GM10248 (cell line): ENCODE results near the gene EFNA5.

Source experiments
- CTCF ChIA-PET: fragments of 300-600 bp; sonication (Branson Sonifier 250); formaldehyde crosslinking; extraction: SDS; loops from one replicate; lab custom pipeline; 2021; ENCODE audit warnings: antibody characterized with exemption; lab: Yijun Ruan, JAX
- POLR2A ChIA-PET: fragments of 350-650 bp; sonication (Branson Sonifier 250); formaldehyde crosslinking; extraction: SDS; loops from one replicate; lab custom pipeline; 2020; ENCODE audit warnings: antibody characterized with exemption; lab: Yijun Ruan, JAX
- DNase-seq: peaks from one replicate; pipeline ENCODE4 v3.0.0; 2012; ENCODE audit errors: extremely low spot score
- TF ChIP-seq, protein P1 (sequence below): IDR thresholded peaks from 2 replicates; pipeline ENCODE4 v1.5.1; 2012; ENCODE audit warnings: mild to moderate bottlenecking, low read depth; ENCODE audit errors: extremely low read depth, missing control alignments, control extremely low read depth

Gene EFNA5

DNA sequence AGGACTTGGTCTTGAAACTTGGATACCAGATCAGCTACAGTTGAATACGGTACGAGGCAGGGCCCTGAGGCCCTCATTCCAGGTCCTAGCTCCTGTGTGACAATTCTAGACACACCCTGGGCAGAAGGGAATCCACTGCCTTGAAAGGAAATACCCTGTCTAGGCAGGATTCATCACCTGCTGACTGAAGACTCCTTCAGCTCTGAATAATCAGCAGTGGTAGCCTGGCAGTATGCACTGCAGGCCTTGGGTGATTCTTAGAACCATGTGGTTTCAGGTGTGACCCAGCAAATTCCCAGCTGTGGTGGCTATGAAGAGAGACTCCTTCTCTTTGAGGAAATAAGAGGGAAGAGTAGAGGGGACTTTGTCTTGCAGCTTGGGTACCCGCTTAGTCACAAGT is 17.2 kb upstream of the EFNA5 start:
- DNase-seq: no peak
- TF ChIP-seq, protein P1, sequence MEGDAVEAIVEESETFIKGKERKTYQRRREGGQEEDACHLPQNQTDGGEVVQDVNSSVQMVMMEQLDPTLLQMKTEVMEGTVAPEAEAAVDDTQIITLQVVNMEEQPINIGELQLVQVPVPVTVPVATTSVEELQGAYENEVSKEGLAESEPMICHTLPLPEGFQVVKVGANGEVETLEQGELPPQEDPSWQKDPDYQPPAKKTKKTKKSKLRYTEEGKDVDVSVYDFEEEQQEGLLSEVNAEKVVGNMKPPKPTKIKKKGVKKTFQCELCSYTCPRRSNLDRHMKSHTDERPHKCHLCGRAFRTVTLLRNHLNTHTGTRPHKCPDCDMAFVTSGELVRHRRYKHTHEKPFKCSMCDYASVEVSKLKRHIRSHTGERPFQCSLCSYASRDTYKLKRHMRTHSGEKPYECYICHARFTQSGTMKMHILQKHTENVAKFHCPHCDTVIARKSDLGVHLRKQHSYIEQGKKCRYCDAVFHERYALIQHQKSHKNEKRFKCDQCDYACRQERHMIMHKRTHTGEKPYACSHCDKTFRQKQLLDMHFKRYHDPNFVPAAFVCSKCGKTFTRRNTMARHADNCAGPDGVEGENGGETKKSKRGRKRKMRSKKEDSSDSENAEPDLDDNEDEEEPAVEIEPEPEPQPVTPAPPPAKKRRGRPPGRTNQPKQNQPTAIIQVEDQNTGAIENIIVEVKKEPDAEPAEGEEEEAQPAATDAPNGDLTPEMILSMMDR: no peak
- CTCF ChIA-PET: interaction anchor here (1.3 kb wide), 1 partner anchor 10 kb away, joined by 5 read pairs; no protein-coding TSS in a partner anchor
- POLR2A ChIA-PET: no interaction called here

DNA sequence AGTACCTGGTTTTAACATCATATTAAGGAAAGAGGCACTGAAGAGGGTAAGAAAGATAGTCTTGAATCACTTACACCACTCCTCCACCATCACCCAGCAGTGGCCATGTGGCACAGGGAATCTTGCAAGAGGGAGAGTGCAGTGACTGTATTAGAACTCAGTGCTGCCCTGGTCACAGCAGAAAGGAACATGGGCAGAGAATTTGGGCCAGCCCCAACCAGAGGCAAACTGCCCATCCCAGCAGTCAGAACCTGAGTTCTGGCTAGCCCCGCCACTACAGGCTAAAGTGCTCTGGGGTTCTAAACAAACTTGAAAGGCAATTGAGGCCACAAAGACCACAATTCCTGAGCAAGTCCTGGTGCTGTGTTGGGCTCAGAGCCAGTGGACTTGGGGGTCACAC is 16.7 kb upstream of the EFNA5 start:
- TF ChIP-seq, protein P1: no peak
- CTCF ChIA-PET: interaction anchor here (1.3 kb wide), 1 partner anchor 11 kb away, joined by 5 read pairs; no protein-coding TSS in a partner anchor

DNA sequence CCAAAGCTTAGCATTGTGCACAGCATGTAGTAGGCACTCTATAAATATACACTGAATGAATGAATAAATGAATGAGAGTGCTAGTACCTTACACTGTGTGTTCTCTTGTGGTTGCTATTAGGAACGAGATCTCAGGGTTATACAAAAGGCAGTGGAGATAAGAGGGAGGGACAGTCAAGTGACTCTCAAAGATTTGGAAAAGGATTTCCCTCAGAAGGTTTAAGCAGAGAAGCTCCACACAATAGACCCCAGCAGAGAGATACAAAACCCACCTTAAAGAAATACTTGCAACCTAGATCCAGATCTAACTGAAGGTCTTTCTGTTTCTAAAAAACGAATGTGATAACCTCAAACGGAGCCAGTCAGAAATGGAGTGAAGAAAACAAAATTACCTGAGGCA is 11.8 kb upstream of the EFNA5 start:
- CTCF ChIA-PET: interaction anchor here (1.3 kb wide), 1 partner anchor 9 kb away, joined by 6 read pairs; no protein-coding TSS in a partner anchor
- DNase-seq: no peak
- TF ChIP-seq, protein P1: no peak
- POLR2A ChIA-PET: no interaction called here

More for the DNA sequence above, 16.7 kb upstream of the EFNA5 start:
- DNase-seq: no peak
- POLR2A ChIA-PET: no interaction called here

DNA sequence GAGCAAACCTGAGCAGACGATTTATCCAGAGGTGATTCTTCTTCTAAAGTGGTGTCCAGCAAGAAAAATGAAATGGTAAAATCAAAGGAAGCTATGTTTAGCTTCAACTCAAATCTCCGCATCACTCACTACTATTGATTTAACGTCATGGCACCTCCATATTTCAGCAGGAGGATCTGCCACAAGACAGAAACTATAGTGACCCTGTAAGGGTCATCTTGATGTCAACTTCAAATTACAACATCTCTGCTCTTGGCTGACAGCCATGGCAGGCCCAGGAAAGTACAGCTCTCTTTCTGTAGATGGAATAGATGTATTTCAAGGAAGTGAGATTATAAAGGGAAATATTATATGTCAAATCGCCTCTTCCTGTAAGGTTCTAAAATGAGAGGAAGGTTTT is 10.1 kb upstream of the EFNA5 start:
- no peak for DNase-seq
- ChIA-PET CTCF (no interaction called here), POLR2A (no interaction called here)
- TF ChIP-seq, protein P1: no peak

DNA sequence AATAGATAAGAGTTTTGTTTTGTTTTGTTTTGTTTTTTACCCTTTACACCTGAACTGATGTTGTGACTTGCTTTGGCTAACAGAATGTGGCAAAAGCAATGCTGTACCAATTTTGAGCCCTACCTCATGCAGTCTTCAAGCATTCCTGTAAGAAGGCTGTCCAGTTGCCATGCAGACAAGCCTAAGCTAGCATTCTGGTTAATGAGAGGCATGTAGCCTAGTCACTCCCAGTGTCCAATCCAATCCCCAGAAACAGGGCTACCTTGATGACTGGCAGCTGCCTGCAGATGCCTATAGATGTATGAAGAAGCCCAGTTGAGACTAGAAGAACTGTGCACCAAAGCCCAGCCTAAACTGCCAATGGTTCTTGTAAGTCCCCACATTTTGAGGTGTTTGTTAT is 9.4 kb upstream of the EFNA5 start:
- no peak for DNase-seq
- CTCF ChIA-PET: no interaction called here
- POLR2A ChIA-PET: no interaction called here
- TF ChIP-seq, protein P1: no peak

DNA sequence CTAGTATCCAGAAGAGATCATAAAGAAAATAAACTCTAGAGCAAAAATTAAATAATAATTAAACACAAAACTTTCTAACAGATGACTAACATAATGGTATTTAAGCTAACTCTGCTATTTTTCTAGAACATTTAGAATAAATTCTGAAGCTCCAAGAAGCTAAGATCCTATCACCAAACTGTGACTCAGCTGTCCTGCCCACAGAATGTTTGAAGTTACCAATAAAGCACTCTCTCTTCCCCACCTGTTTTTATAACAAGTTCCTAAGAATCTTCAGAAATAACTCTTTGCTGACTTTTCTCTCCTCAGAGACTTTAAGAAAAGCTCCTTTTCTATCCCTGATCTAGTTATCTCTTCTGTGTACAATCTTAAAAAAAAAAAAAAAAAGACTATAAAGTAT is 6.0 kb upstream of the EFNA5 start:
- CTCF ChIA-PET: interaction anchor here (1.0 kb wide), 1 partner anchor 8 kb away, joined by 3 read pairs; no protein-coding TSS in a partner anchor
- TF ChIP-seq, protein P1: no peak
- no peak for DNase-seq
- POLR2A ChIA-PET: no interaction called here
